KMS-11 (cell line): ENCODE results near the gene VSTM2B.
A peak's percentile ranks its signal among the peaks of the same experiment; 100 is the strongest.

Source experiments
- H2AFZ ChIP-seq: fragments of 200-600 bp; sonication (generic); 2 replicates; pipeline ENCODE4 v1.6.1; 2016; ENCODE audit warnings: antibody characterized with exemption, mixed run types, low read depth
- H3K27ac ChIP-seq: fragments of 200-600 bp; sonication (generic); 2 replicates; pipeline ENCODE4 v1.6.1; 2016; ENCODE audit warnings: mild to moderate bottlenecking, mixed run types
- H3K27me3 ChIP-seq: fragments of 200-600 bp; sonication (generic); 2 replicates; pipeline ENCODE4 v1.6.1; 2017; ENCODE audit warnings: mild to moderate bottlenecking, low read depth, mixed run types, moderate library complexity; ENCODE audit not compliant: insufficient read depth
- H3K36me3 ChIP-seq: fragments of 200-600 bp; sonication (generic); 2 replicates; pipeline ENCODE4 v1.6.1; 2017; ENCODE audit warnings: mild to moderate bottlenecking, mixed run types; ENCODE audit not compliant: insufficient read depth
- H3K4me1 ChIP-seq: fragments of 200-600 bp; sonication (generic); 2 replicates; pipeline ENCODE4 v1.6.1; 2016; ENCODE audit warnings: mild to moderate bottlenecking, low read depth, mixed run types; ENCODE audit not compliant: poor library complexity, severe bottlenecking
- H3K4me2 ChIP-seq: fragments of 200-600 bp; sonication (generic); 2 replicates; pipeline ENCODE4 v1.7.0; 2016; ENCODE audit warnings: mild to moderate bottlenecking, mixed run types
- H3K4me3 ChIP-seq: fragments of 200-600 bp; sonication (generic); IDR thresholded peaks from 2 replicates; pipeline ENCODE4 v1.6.1; 2017; ENCODE audit warnings: low read depth, low read length, mixed read lengths; ENCODE audit not compliant: insufficient read depth
- H3K79me2 ChIP-seq: fragments of 200-600 bp; sonication (generic); 2 replicates; pipeline ENCODE4 v1.6.1; 2016; ENCODE audit warnings: low read depth, mixed run types; ENCODE audit not compliant: insufficient read depth
- H3K9ac ChIP-seq: fragments of 200-600 bp; sonication (generic); 2 replicates; pipeline ENCODE4 v1.6.1; 2016; ENCODE audit warnings: mild to moderate bottlenecking, mixed run types
- H4K20me1 ChIP-seq: fragments of 200-600 bp; sonication (generic); 2 replicates; pipeline ENCODE4 v1.6.1; 2016; ENCODE audit warnings: mild to moderate bottlenecking, mixed run types; ENCODE audit not compliant: insufficient read depth
- CTCF ChIP-seq: fragments of 200-600 bp; sonication (generic); conservative IDR thresholded peaks from 2 replicates; pipeline ENCODE4 v1.6.1; 2017; ENCODE audit warnings: low read depth, mild to moderate bottlenecking, antibody characterized with exemption, low read length, moderate library complexity, mixed read lengths

The VSTM2B gene

GRCh38 chr19:29603308-29603707 is 77.5 kb downstream of the VSTM2B start:
- Histone ChIP-seq H3K36me3 (no peaks in the 10 kb centered on the region), H3K4me1 (peaks cover 10% of the 10 kb centered on the region), H3K4me3 (no peak overlapping the region), H3K79me2 (peaks cover 22% of the 10 kb centered on the region), H3K27ac (no peak overlapping the region), H3K4me2 (no peak overlapping the region), H4K20me1 (no peaks in the 10 kb centered on the region), H3K9ac (no peak overlapping the region), H2AFZ (no peak overlapping the region), H3K27me3 (no peaks in the 10 kb centered on the region)
- TF ChIP-seq CTCF = no peak

GRCh38 chr19:29605653-29606419 is 80.0 kb downstream of the VSTM2B start, which contains the start of gene POP4:
Gene POP4 (plus strand): TSS chr19:29606283. CDS start chr19:29606319, 36 bp downstream.
- Histone ChIP-seq H3K9ac (peak within 1 kb of the TSS; percentile 93), H3K27ac (peak within 1 kb of the TSS; percentile 78), H3K4me1 (peaks cover 10% of the 10 kb centered on the region), H2AFZ (peak within 1 kb of the TSS; percentile 77), H3K36me3 (no peaks in the 10 kb centered on the region), H3K4me2 (peak within 1 kb of the TSS; percentile 86), H3K4me3 (peak within 1 kb of the TSS; percentile 64), H3K79me2 (peaks cover 22% of the 10 kb centered on the region), H3K27me3 (no peaks in the 10 kb centered on the region), H4K20me1 (no peaks in the 10 kb centered on the region)
- no peak for TF ChIP-seq CTCF

GRCh38 chr19:29606420-29606747 is 80.6 kb downstream of the VSTM2B start:
- Histone ChIP-seq H3K27ac (peak overlapping the region; percentile 78), H3K36me3 (no peaks in the 10 kb centered on the region), H3K27me3 (no peaks in the 10 kb centered on the region), H3K9ac (peak overlapping the region; percentile 93), H3K4me1 (peaks cover 10% of the 10 kb centered on the region), H2AFZ (peak overlapping the region; percentile 77), H3K4me2 (peak overlapping the region; percentile 86), H3K4me3 (peak overlapping the region; percentile 64), H4K20me1 (no peaks in the 10 kb centered on the region), H3K79me2 (peaks cover 22% of the 10 kb centered on the region)
- no peak for TF ChIP-seq CTCF

GRCh38 chr19:29609636-29610035 is 83.8 kb downstream of the VSTM2B start:
- Histone ChIP-seq H3K4me1 (peaks cover 10% of the 10 kb centered on the region), H3K27ac (no peak overlapping the region), H3K79me2 (peaks cover 22% of the 10 kb centered on the region), H3K27me3 (no peaks in the 10 kb centered on the region), H3K4me3 (no peak overlapping the region), H3K36me3 (no peaks in the 10 kb centered on the region; the same call in 1 of the 2 replicates), H3K9ac (no peak overlapping the region), H3K4me2 (no peak overlapping the region), H4K20me1 (no peaks in the 10 kb centered on the region), H2AFZ (no peak overlapping the region)
- TF ChIP-seq CTCF = no peak
